HG03175 (cell line): ENCODE data around the gene UBAP2.

Experiments used
- ATAC-seq: cut with Tn5 transposase; IDR thresholded peaks from one replicate; pipeline ENCODE4 v1.9.1; 2021; ENCODE audit warnings: mild to moderate bottlenecking, moderate library complexity; ENCODE audit not compliant: unreplicated experiment

The UBAP2 gene

GRCh38 chr9:34048727-34049629, at the start of gene UBAP2:
UBAP2 (minus strand) TSS chr9:34048887; CDS start chr9:34017148, 31,739 bp downstream.
- peak; percentile 79 for ATAC-seq

- no peak for ATAC-seq
These were observed 49.6 kb upstream of the UBAP2 start for GRCh38 chr9:34098307-34098706.

- no peak for ATAC-seq
These were observed 49.2 kb upstream of the UBAP2 start for GRCh38 chr9:34097865-34098264.

GRCh38 chr9:34096751-34097150, 48.1 kb upstream of the UBAP2 start:
- no peak for ATAC-seq

GRCh38 chr9:34093578-34093977, 44.9 kb upstream of the UBAP2 start:
- no peak for ATAC-seq

GRCh38 chr9:34089311-34089710, 40.6 kb upstream of the UBAP2 start:
- ATAC-seq, result no peak

- no peak for ATAC-seq
These were observed 38.7 kb upstream of the UBAP2 start for GRCh38 chr9:34087370-34087769.

- ATAC-seq, result no peak
These were observed 38.2 kb upstream of the UBAP2 start for GRCh38 chr9:34086864-34087263.

- ATAC-seq, result no peak
These were observed 37.2 kb upstream of the UBAP2 start for GRCh38 chr9:34085581-34086500.

GRCh38 chr9:34084562-34084961, 35.9 kb upstream of the UBAP2 start:
- no peak for ATAC-seq

- no peak for ATAC-seq
These were observed 30.5 kb upstream of the UBAP2 start for GRCh38 chr9:34079181-34079580.

- ATAC-seq, result no peak
These were observed 24.3 kb upstream of the UBAP2 start for GRCh38 chr9:34072868-34073590.

- ATAC-seq, result no peak
These were observed 23.7 kb upstream of the UBAP2 start for GRCh38 chr9:34072410-34072809.

GRCh38 chr9:34070606-34071324, 22.1 kb upstream of the UBAP2 start:
- no peak for ATAC-seq

GRCh38 chr9:34069831-34070230, 21.1 kb upstream of the UBAP2 start:
- ATAC-seq, result no peak

GRCh38 chr9:34065541-34065940, 16.9 kb upstream of the UBAP2 start:
- ATAC-seq, result no peak

GRCh38 chr9:34059954-34060353, 11.3 kb upstream of the UBAP2 start:
- no peak for ATAC-seq

GRCh38 chr9:34059281-34059680, 10.6 kb upstream of the UBAP2 start:
- ATAC-seq, result no peak

GRCh38 chr9:34049630-34050384, 1.1 kb upstream of the UBAP2 start:
- no peak for ATAC-seq
